Activated T-cell treated with anti-CD3 and anti-CD28 coated beads for 48 hours (primary cell): ENCODE data around the gene COL28A1.
"Not testable (repeated sequence)": the region's sequence is repeated elsewhere in the genome, so short reads cannot be mapped to it uniquely, and the experiment has no call there.

Experiments used
- DNase-seq: peaks from one replicate; pipeline ENCODE4 v3.0.0-alpha.2; 2020; ENCODE audit warnings: low read depth

Gene COL28A1

DNA sequence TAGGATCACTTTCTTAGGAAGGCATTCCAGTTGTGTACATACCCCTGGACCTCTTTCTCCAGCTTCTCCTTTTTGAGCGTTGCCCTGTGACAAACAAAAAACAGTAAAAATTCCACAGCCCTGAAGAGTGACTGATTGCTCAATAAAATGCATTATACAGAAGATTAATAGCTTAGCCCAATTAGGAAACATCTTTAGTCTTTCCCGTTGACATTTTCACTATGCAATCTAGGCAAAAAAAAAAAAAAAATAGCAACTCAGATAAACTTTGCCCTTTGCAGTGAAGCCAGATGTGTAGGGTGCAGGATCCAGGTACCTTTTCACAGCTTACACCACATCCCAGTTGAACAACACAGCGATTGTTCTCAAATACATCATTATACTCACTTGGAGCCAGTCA lies 17.9 kb downstream of the COL28A1 start:
- no peak for DNase-seq

DNA sequence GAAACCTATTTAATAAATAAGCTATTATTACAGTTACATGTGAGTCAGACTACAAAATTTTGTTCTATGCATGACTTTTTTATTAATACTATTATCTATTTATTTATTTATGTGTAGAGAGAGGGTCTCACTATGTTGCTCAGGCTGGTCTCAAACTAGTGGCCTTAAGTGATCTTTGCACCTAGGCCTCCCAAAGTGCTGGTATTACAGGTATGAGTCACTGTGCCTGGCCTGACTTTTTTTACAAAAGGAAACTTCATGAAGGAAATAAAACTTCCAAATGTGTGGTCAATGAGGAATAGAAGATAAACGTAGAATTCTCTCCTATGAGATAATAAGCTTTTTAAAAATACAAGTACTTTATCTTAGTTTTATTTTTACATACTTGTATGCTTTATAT lies 19.0 kb downstream of the COL28A1 start:
- no peak for DNase-seq

DNA sequence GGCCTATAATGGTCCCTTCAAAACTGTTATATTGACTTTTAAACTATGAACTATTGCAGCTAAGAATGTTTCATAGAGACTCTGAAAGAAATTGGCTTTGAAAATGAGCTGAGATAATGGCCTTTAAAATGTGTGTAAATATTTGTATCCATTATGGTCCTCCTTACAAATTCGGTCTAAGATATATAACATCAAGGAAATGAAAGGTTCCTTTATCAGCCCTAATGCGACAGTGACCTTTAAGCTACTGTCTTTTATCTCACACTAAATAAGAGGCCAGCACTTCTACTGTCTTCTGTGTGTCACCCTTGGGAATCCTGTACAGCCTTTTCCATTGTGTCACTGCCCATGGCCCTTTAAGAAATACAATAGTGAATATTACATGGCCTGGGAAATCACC lies 19.5 kb downstream of the COL28A1 start:
- DNase-seq, result no peak

DNA sequence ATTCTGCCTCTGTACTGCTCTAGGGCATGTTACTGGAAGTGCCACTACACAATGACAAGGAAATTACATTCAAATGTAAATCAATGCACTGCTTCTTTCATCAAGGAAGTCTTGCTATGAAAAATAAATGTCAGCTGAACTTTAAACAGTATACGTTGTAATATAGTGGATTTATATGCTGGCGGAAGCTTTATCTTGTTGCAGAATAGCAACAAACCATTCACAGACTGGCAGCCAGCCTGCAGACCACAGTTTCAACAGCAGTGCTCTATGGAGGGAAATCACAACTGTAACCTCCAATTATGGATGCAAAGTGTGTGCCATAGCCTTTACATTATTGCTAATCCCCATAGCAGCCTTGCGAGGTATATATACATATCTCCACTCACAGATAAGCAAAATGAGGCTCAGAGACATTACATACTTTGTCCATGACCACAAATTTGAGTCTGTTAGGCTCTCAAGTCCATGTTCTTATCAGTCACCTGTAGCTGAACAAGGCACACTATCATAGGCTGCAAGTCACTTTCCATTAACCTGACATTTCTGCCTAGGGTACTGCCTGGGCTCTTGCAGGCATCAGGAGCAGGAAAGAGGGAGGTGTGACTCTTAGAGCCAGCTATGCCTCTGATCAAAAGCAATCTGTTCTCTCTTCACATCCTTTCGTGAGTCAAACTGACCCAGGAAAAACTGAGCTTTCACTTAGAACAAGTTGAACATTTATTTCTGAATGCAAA lies 22.6 kb downstream of the COL28A1 start:
- no peak for DNase-seq

DNA sequence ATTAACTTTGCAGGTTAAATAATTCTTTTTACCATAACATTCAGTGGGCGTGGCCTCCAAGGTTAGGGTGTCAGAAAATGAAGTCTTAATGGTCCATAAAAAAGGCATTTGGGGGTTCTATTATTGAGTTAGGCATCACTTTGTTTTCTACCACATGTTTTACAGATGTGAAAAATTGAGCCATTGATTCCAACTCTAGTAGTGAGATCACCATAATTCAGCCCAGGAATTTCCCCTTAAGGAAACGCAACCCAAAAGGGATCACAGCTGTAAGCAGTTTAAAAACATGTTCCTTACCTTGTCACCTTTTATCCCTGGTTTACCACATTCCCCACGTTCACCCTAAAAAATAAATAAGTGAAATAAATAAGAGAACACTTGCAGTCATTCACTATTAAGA lies 24.9 kb downstream of the COL28A1 start:
- DNase-seq, result no peak

DNA sequence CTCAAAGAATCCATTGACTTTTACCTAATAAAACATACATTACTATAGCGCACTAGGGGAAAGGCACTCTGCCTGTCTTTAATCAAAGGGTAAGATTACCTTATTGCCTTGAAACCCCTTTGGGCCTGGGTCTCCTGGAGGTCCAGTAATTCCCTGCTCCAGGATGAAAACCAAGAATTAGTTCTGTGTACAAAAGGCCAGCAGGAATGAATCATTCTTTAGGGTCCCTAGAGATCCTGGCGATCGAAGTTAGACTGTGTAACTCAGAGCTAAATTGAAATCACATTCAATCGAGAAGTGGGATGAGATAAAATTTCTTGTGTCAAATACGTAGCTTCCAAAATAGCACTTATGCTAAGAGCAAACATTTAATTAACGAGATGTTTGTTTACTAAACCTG lies 29.8 kb downstream of the COL28A1 start:
- no peak for DNase-seq

DNA sequence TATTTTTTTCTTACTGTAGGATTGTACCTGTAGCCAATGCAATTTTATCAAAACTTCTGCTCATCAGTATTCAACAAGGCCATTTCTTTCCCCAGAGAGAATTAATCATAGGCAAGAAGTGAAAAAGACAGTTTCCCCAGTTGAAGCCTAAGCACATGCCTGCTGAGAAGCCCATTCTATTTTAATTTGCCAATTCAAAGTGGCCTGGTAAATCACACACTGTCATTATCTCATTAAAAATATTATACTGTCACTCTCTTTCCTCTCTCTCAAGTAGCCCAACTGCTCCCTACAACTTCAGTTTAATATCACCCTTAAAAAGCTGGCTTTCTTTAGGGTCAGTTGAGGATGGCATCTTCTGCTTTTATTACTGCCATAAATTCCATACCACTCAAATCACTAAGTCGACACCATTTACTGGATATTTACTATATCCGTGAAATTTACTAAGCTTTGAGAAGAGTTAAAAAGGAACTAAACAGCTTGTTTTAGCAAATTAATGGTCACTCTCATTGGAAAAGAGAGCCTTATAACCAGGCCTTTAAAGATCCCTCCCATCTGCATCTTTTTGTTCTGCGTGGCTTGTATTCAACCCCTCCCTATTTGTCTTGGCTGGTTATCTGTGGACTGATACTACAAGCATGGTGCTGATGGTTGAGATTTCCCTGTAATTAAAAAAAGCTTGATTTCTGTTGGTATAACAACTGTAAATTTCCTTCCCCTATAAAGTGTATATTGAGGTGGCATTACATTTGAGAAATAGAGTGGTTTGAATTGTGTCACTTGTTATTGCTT lies 30.6 kb downstream of the COL28A1 start:
- DNase-seq, result no peak

DNA sequence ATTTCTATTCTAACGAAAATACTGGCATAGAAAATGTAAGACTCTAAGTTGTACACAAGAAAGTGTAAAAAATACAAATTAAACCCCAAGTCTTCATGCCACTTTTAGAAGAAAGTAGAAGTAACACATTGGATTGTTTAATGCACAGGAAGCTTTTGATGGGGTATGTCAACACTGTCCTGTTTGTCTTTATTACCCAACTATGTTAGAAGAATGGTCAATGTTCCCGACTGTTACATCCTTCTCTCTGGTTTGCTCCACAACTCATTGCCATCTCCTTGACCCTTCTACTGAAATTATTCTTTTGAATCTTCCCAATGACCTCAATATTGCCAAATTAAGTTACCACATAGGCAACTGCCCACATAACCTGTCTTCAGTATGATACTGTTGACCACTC lies 35.8 kb downstream of the COL28A1 start:
- DNase-seq, result no peak

DNA sequence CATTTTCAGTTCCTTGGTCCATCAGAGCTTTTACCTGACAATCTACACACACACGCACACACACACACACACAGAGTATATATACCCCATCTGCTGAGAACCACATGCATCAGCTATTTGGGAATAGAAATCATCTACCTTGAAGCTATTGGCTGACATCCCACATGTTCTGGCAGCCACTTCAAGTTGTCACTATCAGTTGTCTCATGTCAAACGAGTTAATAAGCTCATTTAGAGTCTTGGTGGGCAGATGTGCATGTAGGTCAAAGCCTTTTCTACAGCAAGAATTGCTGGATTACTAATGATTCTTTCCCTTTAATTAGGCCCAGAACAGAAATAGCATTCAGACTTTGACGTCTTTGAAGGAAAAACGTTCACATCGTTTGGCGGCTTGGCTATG lies 36.8 kb downstream of the COL28A1 start:
- DNase-seq, result no peak

DNA sequence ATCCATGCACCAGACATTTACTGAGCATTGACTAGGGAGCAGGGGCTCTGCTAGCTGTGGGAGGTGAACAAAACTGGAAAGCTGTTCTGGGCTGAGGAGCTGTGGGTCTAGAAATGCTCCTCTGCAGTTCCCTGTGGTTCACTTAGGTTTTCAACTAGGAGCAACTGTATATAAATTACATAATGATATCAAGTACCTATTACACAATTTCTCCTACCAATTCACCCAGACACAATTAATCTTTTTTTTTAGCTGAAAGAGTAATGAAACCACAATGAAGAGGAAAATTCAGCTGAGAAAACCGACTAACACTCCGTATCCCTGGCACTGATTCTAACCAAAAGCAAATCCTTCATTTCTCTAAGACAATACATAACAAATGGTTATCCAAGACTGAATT lies 39.4 kb downstream of the COL28A1 start:
- no peak for DNase-seq

DNA sequence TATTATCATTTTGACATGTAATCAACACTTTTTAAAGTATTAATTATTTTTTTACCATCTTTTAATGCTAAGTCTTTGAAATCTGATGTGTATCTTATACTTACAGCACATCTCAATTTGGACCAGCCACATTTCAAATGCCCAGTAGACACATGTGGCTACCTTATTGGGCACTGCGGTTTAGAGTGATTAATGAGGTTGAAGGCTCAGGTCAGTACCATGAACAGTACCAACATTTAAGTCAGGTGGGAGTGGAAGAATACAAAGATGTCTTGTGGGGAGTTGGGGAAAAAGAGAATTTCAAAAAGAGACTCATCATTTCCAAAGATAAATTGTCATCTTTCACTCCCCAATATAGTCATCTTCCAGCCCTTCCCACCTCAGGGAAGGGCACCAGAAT lies 40.5 kb downstream of the COL28A1 start:
- no peak for DNase-seq

DNA sequence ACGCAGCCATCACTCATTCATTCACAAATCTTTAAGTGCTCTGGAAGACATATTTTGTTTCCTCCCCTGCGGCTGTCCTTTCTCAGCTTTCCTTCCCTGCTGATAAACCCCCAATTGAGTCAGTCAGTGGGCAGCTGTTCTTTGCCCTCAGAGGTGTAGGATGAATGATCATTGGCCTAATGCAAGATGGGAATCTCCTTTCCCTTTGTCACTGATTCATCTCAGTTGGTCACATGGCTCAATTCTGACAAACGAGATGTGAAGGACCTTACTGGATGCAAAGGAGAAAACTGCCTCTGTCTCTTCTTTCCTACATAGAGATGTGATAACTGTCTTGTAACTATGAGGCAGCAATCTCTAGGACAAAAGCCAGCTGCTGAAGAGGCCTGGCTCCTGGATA lies 44.6 kb downstream of the COL28A1 start:
- DNase-seq, result no peak

DNA sequence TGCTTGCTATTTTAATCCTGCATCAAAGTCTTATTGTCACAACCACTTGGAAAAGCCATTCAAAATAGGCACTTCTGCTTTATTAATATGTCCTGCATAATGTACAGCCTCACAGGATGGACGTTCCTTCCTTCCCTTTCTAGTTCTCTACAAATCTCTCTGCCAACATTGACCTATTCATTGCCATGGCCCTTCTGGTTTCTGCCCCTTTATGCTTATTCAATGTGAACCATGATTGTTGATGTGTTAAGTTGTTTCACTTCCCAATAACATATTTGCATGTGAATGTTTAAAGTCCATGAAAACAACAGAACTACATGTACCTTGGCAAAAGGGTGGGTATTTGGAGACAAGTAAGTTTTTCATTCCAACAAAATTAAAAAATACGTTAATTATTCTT lies 45.7 kb downstream of the COL28A1 start:
- DNase-seq, result no peak

DNA sequence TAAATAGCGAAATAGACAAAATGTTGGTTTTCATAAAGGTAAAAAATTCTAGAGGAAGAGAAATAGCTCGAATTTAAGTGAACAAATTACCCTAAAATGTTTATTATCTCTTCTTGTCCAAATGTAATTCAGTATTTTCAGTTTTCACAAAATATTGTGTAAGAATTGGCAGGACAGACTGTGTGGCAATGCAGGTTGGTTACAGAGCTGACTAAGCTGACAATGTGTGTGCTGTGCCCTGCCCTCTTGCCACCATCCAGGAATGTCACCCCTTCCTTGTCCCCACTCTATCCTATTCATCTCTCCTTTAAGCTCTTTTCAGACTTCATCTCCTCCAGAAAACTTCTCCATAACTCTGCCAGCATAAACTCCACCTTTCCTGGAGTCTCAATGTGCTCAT lies 46.1 kb downstream of the COL28A1 start:
- no peak for DNase-seq

DNA sequence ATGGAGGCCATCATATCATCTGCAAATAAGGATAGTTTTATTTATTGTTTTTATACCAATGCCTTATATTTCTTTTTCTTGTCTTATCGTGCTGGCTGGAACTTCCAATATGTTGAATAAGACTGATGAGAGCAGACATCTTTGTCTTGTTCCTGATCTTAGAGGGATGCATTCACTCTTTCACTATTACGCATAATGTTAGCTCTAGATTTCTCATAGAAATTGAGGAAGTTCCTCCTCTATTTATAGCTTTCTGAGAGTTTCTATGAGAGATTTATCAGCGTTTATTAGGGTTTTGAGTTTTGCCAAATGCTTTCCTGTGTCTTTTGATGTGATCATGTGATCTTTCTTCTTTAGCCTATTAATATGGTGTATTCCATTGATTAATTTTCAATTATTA lies 49.3 kb downstream of the COL28A1 start:
- no peak for DNase-seq

DNA sequence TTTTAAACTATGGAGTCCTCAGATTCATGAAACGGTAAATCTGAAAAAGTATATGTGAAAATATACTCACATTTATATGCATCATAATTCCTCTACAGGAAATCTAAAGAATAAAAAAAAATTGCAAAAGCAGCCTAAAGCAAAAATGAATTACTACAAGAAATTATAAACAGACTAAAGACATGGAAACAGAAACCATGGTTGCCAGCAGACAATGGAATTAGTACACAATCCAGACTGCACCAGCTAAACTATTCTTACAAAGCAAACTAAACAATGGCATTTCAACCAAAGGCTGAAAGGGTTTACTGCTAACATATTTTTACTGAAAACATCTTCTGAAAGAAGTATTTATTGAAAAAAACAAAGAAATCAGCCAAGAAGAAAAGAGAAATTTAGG lies 51.6 kb downstream of the COL28A1 start:
- DNase-seq, result no peak

DNA sequence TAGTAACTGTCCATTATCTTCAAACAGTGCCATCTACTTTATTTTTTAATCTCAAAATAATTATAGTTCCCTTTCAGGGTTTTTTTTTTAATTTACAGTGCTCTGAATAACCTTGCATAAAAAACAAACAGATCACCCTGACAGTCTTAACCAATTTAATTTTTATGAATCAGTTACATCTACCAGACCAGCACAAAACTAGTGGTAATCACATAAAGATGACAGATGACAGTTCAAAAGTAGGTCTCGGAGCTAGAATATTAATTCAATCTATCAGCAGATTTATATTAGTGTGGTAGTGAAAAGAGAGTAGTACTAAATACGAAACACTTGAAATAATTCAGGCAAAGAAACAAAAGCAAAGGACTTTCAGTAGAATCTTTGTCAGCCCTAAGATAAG lies 53.9 kb downstream of the COL28A1 start:
- no peak for DNase-seq

DNA sequence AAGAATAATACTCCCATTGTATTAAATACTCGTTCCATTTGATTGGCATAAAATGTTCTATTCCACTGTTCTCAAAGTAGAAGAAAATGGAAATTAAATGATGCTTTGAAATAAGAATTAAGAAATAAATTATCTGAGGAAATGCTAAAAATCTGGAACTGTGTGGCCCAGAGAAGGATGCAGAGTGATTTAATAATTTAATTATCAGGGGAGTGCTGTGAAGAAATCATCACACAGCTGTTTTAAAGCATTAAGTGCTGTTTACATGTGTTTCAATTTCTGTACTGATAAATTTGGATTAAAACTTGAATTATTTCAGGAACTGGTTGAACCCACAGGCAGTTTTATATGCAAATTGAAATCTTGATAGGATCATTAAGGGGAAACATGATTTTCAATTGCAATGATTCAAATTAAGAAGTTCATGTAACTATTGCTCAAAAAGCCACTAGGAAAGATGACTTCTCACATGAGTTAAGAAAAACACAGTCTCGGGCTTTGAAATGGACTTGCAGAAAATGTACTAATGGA lies 56.3 kb downstream of the COL28A1 start:
- no peak for DNase-seq

DNA sequence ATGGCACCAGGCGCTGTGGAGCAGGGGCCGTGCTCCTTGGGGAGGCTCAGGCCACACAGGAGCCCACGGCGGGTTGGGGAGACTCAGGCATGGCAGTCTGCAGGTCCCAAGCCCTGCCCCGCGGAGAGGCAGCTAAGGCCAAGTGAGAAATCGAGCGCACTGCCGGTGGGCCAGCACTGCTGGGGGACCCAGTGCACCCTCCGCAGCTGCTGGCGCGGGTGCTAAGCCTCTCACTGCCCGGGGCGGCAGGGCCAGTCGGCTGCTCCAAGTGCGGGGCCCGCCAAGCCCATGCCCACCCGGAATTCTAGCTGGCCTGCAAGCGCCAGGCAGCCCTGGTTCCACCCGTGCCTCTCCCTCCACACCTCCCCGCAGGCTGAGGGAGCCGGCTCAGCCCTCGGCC lies 57.1 kb downstream of the COL28A1 start:
- no peak for DNase-seq

DNA sequence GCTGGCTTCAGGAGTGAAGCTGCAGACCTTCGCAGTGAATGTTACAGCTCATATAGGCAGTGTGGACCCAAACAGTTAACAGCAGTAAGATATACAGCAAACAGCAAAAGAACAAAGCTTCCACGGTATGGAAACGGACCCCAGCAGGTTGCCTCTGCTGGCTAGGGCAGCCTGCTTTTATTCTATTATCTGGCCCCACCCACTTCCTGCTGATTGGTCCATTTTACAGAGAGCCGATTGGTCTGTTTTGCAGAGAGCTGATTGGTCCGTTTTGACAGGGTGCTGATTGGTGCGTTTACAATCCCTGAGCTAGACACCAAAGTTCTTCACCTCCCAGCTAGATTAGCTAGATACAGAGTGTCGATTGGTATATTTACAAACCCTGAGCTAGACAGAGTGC lies 58.0 kb downstream of the COL28A1 start:
- not testable (repeated sequence) for DNase-seq

DNA sequence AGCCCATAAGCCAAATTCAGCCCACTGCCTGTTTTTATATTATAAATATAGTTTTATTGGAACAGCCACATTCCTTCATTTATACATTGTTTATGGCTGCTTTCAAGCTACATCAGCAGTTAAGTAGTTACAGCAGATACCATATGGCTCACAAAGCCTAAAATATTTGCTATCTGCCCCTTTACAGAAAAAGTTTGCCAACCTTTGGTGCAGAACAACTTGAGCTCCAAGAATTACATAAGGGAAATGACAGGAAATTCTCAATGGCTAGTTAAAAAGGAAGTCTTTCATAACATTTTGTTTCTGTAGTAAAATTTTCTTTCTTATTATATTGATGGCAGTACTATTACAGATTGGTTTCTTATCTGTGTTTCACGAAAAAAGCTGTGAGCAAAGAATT lies 59.3 kb downstream of the COL28A1 start:
- DNase-seq, result no peak

DNA sequence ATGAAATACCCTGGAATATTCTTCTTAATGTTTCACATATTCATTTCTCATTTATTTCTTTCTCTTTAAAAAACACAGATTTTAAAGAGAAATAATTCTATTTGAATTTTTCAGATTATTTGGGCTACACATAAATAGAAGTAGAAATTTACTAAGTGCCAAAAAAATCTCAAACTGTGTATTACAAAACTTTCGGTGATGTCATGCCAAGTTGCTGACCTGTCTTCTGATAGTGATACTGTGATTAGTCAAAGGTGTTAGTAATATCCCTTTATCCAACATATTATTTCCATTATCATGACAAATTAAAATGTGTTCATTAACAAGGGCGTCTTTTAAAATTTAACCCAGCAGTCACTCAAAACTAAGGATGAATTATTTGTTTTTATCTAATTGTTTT lies 60.1 kb downstream of the COL28A1 start:
- no peak for DNase-seq

DNA sequence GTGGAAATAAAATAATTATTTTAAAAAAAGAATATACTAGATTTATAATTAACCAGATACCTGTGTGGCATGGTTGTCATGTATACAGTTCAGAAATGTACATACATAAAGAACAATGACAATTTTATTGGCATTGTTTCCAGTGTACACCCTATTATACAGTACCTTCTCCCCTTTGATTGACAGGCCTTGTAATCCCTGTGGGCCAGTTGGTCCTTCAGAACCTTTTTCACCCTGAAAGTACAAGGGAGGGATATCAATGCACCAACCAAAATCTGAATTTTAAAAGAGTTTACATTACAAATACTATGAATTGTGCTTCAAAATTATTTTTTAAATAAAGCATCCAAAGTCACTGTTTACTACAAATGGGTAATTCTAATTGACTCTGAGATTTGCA lies 61.2 kb downstream of the COL28A1 start:
- DNase-seq, result no peak
